GM18499 (cell line): ENCODE data around the gene NR3C2.

Experiments
- ATAC-seq: cut with Tn5 transposase; IDR thresholded peaks from one replicate; pipeline ENCODE4 v1.9.1; 2021; ENCODE audit warnings: moderate number of reproducible peaks; ENCODE audit not compliant: insufficient read depth, unreplicated experiment

Gene NR3C2

DNA sequence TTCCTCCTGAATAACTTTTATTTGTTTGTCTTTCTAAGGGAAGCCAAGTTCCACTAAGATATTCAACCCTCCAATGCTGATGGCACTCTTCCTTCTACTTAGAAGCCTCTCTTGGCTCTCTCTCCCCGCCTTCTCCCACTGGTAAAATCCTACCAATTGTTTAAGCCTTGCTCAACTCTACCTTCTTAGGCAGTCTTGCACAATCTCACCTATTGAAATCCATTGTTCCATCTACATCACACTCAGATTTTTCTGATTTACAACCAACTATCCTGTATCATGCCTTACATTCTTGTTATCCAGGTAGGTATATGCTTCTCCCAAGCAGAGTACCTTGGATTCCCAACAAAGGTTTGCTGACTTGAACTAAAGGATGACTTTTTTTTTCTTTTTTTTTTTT, 69.1 kb downstream of the NR3C2 start:
- no peak for ATAC-seq

DNA sequence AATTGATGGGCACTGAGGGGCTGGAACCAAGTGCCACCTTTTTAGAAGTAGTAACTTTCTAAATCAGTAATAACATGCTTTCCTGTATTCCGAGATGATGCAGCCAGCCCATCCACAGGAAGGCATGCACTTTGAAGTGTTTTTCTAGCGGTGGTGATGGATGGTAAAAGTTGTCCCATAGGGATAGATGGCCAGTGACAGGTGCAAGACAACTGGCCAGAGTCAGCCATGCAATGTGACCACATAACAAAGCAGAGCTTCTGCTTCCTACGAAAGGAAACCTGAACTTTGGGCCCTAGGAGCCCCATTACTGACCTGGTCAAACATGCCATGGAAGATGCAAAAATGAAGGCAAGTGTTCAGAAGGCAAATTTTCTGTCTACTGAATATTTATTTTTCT, 72.3 kb downstream of the NR3C2 start:
- ATAC-seq, result no peak

DNA sequence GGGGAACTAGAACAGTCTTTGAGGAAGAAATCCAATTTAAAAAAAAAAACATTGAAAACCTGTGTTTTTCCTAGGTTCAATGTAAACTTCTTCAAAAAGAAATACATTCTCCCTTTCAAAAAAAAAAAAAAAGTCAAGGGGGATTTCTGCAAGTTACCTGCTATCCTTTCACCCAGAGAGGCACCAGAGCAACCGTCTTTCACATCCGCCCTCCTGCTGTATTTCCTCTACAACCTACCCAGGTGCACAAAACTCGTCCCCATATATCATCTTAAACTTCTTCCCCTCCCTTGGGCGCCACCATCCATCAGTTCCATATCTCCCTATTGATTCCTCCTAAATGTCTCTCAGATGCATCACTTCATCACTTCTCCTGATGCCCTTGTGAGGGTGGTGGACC, 74.5 kb downstream of the NR3C2 start:
- no peak for ATAC-seq

DNA sequence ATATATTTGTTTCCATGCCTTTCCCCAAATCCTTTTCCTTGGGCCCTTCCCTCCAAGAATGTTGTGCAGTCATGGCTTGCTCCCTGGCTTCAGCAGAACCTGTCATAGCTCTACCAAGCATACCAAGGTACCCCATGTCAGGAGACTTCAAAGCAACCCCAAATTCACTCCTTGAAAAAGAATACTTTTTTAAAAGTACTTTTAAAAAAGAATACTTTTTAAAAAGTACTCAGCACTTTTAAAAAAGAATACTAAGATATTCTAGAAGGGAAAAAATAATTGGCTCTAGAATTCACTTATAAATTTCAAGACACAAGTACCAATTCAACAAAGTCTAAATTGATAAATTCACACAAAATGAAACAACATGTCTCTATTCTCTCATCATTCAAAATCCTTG, 76.0 kb downstream of the NR3C2 start:
- ATAC-seq, result no peak

DNA sequence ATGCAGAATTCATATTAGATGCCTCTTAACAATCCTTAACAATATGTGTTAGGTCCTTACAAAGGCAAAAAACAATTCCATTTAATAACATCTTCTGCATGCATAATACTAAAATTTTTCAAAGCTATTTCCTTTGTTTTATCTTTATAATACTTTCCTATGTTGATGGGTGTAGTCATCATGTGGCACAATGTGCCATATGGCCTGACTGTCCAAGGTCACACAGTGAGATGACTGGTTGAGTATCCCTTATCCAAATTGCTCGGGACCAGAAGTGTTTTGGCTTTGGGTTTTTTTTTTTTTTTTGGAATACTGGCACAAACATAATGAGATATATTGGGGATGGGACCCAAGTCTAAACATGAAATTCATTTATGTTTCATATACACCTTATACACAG, 77.7 kb downstream of the NR3C2 start:
- no peak for ATAC-seq

DNA sequence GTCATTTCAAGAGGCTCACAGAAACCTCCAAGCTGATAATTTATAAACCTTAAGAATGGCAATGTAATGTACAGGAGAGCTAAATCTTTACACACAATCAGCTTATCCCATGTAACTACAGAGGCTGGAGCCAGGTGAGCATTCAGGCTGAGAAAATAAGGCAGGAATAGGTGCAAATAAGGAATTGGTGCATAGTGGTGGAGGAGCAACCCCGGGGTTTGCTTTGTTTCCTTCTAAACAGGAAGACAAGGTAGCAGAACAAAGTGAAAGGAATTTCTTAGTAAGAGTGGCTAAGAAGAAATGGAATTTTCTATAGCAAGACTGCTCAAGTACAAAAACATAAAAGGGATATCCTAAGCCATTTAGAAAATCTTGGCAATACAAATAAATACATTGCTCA, 82.4 kb downstream of the NR3C2 start:
- no peak for ATAC-seq

DNA sequence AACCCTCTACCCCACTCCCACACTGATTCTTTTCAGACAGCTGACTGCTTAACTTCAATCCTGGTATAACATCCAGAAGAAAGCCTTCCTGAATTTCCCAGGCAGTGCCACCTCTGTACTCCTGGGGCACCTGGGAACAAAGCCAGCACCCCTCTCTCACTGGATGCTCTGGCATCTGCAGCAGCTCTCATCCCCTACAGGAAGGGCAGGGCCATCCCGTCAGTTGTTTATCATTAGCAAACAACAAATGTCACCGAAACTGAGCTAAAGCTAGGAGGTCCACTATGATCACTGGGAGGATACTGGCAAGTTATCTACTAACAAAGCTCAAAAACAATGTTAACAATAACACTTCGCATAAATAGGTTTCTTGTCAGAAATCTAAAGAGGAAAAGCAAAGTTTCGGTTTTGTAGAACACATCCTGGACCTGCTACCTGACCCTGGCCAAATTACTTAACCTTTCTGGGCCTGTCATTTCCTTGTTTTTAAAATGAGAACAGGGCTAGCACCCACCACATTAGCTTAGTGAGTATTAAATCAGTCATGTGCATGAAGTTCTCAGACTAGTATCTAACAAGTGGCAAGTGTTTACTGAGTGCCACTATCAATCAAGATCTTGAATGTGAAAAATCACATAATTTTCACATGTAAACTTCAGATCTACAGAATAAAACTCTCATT, 86.6 kb downstream of the NR3C2 start:
- no peak for ATAC-seq

DNA sequence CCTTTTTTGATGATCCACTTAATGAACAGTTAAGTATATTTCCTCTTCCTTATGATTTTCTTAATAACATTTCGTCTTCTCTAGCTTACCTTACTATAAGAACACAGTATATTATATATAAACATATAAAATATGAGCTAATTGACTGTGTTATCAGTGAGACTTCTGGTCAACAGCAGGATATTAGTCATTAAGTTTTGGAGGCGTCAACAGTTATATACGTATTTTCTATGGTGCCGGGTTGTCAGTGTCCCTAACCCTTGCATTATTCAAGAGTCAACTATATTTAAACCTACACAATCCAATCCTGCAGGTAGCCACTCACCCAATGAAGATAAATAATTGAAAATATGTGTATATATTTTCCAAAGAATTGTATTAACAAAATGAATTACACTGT, 88.0 kb downstream of the NR3C2 start:
- ATAC-seq, result no peak

DNA sequence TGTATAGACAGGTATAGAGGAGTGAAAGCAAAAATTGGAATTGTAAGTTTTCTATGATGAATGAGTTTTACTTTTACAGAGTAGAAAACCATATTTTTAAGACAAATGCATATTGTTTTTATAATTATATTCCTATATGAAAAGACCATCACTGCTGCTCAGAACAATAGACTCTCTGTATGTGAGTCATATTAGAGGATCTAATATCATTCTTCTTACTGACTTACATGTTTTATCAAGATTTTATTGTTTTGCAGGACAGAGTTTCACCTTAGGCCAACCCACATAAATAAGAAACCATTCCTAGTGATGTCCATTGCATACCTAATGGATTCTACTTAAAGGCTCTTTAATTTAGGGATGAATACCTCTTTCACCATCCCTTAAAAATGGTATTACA, 88.6 kb downstream of the NR3C2 start:
- ATAC-seq, result no peak

DNA sequence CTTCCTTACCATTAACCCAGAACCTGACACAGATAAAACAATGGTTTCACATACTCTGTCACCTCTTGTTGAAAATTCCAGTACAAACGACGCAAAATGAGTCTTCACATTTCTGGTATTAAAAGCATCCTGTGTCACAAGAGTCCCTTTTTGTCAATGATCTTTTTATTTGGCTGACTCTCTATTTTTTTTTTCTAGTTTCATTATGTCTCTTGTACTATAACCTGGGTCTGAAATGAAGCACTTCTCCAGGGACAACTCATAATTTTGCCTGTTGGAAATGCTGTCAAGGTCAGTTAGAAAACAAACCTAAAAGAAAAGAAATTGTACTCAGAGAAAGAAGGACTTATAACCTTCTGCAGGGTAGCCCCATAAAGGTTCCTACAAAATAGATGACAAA, 93.1 kb downstream of the NR3C2 start:
- ATAC-seq, result no peak

DNA sequence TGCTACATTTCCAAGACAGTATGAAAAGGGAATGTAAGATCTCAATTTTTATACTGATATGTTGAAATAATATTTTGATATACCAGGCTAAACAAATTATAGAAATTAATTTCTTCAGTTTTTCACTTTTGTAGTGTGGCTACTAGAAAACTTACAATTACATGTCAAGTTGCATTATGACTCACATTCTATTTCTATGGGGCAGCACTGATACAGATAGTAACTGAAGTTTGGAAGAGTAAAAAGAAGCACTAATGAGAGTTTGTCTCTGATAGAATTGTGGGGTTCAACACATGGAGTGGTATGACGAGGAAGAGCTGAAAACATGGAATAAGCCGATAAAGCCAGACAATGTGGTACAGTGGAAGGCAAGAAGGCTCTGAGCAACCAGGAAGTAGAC, 95.6 kb downstream of the NR3C2 start:
- no peak for ATAC-seq

DNA sequence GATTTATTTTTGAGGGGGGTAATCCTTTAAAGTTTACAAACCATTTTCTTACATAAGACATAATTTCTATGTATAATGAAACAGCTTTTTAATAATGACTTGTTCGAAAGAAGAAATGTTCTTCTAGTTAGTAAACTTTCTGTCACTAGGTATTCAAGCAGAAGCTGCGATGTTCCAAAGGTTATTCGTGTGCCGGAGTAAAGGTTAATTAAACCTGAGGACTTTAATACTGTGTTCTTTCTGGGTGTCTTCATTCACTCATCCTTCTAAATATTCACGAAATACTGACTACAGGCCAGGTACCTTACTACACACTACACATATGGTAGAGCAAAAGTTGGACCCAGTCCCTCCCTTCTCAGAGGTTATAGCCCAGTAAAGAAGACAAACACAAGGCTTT, 96.7 kb downstream of the NR3C2 start:
- ATAC-seq, result no peak

DNA sequence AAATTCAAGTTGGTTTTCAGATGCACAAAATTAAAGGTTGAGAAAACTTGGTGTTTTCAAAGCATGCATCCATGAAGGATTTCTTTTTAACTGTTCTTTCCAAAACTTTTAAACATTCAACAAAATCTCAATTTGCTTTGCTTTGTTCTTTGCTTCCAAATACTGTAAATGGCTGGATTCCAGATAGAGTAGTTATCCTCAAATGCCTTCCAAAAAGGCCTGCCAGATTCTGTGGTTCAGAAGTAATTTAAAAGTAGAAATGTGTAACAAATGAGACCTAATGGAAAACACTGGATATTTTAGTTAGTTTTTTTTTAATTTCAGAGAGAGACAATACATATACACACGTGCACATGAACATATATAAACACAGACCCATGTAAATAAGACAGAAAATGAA, 97.3 kb downstream of the NR3C2 start:
- no peak for ATAC-seq

DNA sequence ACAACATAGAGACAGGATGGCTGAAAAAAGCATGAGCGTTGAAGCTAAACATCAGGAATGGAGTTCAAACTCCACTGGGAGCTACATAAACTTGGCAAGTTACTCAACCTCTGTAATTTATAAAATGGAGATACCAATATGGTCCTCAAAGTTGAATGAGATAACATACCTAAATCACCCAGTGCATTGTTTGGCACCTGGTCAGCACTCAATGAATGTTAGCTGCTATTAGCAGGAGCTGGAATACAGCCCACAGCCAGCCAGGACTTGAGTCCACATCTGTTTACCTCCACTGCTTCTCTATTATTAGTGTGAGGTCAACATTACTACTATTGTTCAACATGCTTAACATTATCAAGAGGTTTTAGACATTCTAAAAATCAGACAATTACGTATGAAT, 97.9 kb downstream of the NR3C2 start:
- no peak for ATAC-seq

DNA sequence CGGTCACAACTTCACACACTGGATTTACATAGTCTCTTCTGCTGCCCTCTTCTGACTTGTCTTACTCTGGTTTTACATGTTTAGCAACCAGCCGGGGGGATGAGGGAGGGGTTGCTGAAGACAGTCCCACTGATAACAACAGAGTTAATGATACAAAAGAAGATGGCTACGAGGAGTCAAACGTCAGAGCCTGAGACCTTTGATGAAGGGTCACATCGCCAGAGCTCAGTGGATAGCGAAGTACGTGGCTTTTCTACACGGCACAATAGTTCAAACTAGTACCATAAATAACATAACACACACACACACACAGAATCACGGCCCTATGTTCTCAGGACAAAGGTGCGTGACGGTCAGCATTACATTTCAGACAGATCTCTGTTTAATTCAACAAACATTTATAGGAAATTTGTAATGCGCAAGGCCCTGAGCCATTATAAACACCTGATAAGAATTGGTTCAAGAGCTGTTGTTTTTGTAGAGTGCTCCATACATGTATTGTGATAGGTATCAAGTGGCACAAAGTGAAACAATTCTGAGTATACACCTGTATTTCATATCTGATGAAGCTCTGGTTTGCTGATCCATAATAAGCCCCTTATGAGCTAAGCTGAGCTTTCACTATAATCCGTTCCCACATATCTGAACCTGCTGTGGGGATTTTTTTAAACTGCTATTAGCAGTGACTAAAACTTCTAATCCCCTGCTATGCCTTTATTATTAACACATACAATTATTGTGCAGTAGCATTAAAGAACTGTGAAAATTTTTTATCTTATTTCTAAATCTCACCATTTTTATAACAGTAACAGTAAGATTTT, 100.0 kb downstream of the NR3C2 start:
- ATAC-seq, result no peak

DNA sequence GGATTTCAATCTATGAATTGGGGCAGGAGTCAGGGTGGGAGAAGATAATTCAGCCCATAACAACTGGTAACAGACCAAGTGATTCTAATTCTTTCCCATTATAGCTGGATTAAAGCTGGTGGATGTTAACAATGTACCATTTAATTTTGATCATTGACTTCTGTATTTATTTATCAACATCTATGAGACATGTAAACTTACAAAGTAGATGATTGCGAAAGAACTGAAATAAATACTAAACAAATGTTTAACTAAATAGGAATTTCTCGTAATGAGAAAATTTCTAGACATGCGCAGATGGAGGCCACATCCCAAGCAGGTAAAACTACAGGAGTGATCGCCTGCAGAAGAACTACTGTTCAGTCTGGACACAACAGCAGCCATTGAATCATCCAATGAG, 107.1 kb downstream of the NR3C2 start:
- ATAC-seq, result no peak

DNA sequence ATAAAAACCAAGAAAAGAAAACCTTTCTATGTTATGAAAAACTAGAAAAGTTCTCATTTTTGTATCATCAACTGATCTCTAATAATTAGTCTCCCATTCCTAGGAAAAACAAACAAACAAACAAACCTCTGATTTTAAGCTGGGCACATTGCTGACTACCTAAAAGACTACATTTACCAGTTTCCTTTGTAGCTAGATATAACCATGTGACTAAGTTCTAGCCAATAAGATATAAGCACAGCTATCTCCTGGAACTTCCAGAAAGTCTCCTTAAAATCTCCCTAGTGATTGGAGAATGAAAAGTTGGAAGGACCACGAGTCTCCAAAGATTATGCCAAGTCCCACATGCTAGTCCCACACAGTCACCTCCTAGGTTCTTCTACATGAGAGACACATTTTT, 108.9 kb downstream of the NR3C2 start:
- no peak for ATAC-seq

DNA sequence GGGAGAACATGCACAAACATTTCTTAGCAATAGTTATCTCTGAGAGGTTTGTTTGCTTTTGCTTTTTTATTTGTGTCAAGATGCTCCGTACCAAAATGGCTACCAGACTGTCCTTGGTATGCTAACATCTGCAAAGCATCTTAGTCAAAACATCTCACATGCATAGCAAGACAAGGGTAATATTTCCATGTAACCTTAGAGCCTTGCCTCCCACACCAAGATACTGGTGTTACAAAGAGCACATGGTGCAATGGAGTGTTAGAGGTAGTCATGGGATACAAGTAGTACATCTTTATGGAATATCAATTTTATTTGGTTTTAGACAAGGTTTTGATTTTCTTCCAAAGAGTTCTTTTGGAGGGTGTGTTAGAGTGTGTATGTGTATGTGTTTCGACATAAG, 109.7 kb downstream of the NR3C2 start:
- ATAC-seq, result no peak

DNA sequence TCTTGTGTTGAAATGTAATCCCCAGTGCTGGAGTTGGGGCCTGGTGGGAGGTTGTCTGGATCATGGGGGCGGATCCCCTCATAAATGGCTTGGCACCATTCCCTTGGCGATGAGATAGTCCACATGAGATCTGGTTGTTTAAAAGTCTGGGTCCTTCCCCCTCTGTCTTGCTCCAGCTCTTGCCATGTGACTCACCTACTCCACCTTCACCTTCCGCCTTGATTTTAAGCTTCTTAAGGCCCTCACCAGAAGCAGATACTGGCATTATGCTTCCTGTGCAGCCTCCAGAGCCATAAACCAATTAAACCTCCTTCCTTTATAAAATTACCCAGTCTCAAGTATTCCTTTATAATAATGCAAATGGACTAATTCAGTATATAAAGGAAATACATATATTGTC, 111.5 kb downstream of the NR3C2 start:
- ATAC-seq, result no peak

DNA sequence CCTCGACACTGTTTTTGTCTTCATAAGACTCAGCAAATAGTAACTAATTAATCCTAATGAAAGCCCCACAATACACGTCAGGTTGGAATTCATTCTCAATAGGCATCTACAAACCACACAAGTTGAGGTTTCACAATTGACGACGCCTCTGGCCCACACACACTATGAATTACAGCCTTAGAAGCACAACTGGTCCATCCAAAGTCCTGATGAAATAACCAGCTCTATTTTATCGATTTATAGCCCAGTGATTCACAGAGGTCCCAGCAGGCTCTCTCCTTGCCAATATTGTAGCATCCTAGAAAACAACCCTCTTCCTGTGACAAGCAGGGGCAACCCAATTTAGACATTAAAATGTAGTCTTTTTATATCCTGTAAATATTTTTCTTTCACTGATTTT, 112.1 kb downstream of the NR3C2 start:
- ATAC-seq, result no peak

DNA sequence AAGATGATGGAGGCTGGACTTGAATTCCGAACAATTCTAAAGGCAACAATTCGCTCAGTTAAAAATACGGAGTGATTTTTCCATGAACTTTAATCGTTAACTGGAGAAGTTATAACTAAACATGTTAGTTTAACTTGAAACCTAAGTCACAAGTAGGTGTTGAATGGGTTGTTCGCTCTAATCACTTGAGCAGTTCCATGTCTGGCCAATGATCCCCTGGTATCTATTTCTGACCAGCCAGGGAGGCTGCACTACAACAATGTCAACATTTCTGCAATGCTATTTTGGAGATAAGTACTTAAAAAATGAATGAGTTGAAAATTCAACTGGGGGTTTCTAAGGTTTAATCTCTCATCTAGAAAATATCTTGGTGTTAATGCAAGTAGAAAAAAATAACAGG, 112.5 kb downstream of the NR3C2 start:
- no peak for ATAC-seq

DNA sequence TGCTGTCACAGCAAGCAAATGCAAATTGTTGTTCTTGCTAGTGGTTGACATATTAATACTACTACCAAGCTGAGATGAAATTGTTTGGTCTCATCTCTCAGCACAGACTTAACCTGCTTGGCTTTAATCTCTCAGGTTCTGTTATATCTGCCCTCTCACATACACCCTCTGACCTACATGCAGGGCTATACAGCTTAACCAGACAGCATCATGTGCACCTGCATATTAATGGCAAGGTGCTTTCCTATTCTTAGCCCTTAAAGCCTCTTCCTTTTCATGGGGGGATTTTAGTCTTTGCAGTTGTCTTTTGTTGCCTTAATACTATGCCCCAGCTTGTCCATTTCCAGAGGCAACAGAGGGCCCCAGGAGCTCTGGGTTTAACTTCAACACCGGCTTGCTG, 114.5 kb downstream of the NR3C2 start:
- no peak for ATAC-seq
